ENCODE results near the gene CCDC154. TPM values are rescaled to one million over a fixed set of nuclear protein-coding genes. Genes with fewer than 3 reads are reported as not detected.

The CCDC154 gene
- total RNA-seq, 4 donors from 2014 or later: 0.49 to 0.61 (median 0.52) TPM; not detected in 1

DNA sequence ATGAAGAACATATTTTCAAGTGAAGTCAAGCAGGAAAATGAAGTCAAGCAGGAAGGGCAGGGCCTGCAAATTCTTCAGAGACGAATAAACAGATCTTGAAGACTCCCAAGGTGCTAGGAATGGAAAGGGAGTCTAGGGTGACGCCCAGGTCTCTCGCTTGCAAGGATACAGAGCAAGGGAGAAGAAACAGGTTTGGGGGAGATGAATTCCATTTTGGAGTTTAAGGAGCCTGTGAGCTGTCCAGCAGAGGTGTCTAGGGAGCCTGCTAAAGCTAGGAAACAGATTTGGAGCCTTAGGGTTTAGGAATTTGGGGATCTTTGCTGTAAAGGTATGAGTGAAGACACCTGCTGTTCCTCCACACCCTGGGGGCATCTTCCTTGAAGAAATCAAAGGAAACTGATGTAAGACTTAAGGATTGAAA, 27.8 kb downstream of the CCDC154 start:
- intact Hi-C loops (cut with DNase I; ENCODE audit: low total_unique reads): no loop called here
- DNase-seq (ENCODE audit: low spot score in 2 of 2): no peak
- H3K4me3 ChIP-seq (ENCODE audit: low read depth, poor library complexity, severe bottlenecking): no peak overlapping the region
- WGBS, 2 donors: 54 to 63% methylated on average over 3 of the region's 3 CpGs
- TF ChIP-seq, protein P1, sequence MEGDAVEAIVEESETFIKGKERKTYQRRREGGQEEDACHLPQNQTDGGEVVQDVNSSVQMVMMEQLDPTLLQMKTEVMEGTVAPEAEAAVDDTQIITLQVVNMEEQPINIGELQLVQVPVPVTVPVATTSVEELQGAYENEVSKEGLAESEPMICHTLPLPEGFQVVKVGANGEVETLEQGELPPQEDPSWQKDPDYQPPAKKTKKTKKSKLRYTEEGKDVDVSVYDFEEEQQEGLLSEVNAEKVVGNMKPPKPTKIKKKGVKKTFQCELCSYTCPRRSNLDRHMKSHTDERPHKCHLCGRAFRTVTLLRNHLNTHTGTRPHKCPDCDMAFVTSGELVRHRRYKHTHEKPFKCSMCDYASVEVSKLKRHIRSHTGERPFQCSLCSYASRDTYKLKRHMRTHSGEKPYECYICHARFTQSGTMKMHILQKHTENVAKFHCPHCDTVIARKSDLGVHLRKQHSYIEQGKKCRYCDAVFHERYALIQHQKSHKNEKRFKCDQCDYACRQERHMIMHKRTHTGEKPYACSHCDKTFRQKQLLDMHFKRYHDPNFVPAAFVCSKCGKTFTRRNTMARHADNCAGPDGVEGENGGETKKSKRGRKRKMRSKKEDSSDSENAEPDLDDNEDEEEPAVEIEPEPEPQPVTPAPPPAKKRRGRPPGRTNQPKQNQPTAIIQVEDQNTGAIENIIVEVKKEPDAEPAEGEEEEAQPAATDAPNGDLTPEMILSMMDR (IDR thresholded peaks at IDR 0.05): no peak
- no peak for TF ChIP-seq POLR2A (IDR thresholded peaks at IDR 0.05)

DNA sequence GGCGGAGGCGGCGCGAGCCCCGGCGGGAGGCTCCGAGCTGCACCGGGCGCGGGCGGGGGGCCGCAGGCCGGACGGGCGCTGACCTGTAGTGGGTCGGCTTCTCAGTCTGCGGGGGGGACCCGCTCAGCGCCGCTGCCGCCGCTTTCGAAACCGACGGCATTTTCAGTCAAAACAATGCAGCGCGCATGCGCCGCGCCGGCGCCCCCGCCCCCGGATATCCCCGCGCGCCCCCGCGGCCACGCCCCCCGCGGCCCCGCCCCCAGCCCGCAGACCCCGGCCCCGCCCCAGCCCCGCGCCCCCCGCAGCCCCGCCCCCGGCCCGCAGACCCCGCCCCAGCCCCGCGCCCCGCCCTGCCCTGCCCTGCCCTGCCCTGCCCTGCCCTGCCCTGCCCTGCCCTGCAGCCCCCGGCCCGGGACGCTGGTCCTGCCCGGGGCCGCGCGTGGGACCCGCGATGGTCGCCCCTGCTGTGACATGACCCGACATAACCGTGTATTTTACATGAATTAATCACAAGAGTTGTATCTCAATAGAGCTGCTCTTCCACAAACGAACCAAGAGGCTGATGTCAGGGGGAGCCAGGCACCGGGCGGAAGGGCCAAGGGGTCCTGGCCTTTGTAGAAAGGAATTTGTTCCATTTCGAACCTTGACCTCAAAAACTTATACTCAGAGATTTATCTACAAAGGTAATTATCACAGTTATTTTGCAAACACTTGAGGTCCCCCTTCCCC, 29.7 kb downstream of the CCDC154 start, which contains the start of gene UNKL:
TSS of gene UNKL (minus strand) at position 173 of the 729 bp plus-strand sequence. CDS start at position 160, 13 bp downstream.
- WGBS, 2 donors: 5 to 6% methylated on average over 20 to 23 of the region's 72 CpGs
- intact Hi-C loops (cut with DNase I; ENCODE audit: low total_unique reads): no loop called here
- DNase-seq (ENCODE audit: low spot score in 2 of 2): peak; percentile 55 to 94

DNA sequence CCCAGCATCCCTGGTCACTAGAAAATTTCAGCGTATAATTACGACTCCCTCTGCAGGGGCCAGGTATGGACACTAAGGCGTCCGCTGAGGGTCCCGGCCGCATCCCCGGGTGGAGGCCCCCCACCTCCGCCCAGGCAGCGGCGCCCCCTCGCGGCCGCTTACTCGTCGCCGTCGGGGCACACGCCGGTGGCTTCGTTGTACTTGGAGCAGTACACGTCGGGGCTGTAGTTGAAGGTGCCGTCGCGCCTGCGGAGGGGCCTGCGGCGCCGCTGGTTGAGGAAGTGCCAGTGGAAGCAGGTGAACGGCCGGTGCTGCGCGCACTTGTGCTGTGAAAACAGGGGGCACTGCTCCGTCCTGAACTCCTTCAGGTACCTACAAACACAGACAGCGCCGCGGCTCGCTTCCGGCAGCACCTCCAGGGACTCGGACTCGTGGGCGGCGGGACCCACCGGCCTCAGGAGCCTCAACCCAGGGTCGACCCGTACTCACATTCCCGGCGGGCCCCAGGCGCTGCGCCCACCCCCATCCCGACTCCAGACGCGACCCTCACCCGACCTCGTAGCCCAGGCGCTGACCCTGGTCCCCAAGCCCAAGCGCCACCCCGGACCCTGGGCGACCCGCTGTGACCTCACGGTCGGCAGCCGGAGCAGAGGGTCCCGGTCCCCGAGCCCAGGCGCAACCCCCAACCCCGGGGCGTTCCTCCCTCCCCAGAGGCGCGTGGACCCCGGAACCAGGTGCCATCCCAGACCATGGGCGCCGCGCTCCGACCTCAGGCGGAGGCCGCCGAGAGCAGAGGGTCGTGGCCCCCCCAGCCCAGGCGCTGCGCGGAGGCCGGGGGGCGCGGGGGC, 30.4 kb downstream of the CCDC154 start:
- peak overlapping the region; percentile 88 for H3K4me3 ChIP-seq (ENCODE audit: low read depth, poor library complexity, severe bottlenecking)
- TF ChIP-seq, protein P1 (IDR thresholded peaks at IDR 0.05): no peak
- TF ChIP-seq POLR2A (IDR thresholded peaks at IDR 0.05): no peak
- 3 to 17% methylated on average over 9 to 79 of the region's 85 CpGs for WGBS, 2 donors
- peak in 1 of 2 donors; percentile 92 for DNase-seq (ENCODE audit: low spot score in 2 of 2)
- intact Hi-C loops (cut with DNase I; ENCODE audit: low total_unique reads): no loop called here

More for the DNA sequence above, 29.7 kb downstream of the CCDC154 start, which contains the start of gene UNKL:
- peak within 1 kb of the TSS; percentile 88 for H3K4me3 ChIP-seq (ENCODE audit: low read depth, poor library complexity, severe bottlenecking)
- TF ChIP-seq POLR2A (IDR thresholded peaks at IDR 0.05): no peak
- TF ChIP-seq, protein P1 (IDR thresholded peaks at IDR 0.05): no peak

DNA sequence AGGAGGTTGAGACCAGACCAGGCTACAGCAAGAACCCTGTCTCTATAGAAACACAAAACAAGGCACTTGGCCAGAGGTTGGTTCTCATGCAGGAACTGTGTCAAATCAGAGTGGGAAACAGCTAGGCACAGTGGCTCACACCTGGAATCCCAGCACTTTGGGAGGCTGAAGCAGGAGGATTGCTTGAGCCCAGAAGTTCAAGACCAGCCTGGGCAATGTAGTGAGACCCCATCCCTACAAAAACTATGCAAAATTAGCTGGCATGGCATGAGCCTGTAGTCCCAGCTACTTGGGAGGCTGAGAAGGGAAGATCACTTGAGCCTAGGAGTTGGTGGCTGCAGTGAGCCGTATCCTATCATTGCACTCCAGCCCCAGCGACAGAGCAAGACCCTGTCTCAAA, 31.5 kb downstream of the CCDC154 start:
- no peak for DNase-seq (ENCODE audit: low spot score in 2 of 2)
- WGBS, 2 donors: 93 to 100% methylated on average over 1 to 2 of the region's 2 CpGs
- intact Hi-C loops (cut with DNase I; ENCODE audit: low total_unique reads): no loop called here
- no peak for TF ChIP-seq POLR2A (IDR thresholded peaks at IDR 0.05)
- TF ChIP-seq, protein P1 (IDR thresholded peaks at IDR 0.05): no peak
- no peak overlapping the region for H3K4me3 ChIP-seq (ENCODE audit: low read depth, poor library complexity, severe bottlenecking)

DNA sequence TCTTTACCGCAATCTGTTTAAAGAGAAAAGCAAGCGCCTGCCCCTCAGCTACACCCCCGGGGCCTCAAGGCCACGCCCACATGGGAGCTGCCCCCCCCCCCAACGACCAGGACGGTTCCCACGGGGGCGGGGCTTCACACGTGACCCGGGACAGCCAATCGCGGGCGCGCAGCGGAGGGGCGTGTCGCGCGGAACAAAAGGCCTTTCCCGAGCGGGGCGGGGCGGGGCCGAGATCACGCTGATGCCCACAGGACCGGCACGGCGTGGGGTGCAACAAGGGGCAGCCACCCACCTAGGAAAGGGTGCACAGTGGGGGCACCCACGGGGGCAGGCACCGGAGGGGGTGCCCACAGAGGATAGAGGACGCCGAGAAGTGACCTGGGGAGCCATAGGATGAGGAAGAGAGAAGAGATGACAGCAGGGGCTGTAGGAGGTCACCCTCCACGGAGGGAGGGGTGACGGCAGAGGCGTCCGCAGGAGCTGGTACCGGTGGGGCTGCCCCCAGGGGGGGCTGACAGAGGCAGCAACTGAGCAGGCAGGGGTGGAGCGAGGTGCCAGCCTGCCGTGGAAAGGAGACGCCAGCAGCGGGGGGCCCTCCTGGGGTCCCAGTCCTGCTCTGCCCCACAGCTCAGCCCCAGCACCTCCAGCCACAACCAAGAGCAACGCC, 36.1 kb downstream of the CCDC154 start:
- intact Hi-C loops (cut with DNase I; ENCODE audit: low total_unique reads): loop anchor here (10.0 kb wide), 1 partner anchor 54 kb away; the partner anchor contains the start of genes GNPTG and TSR3
- 5 to 6% methylated on average over 33 to 37 of the region's 42 CpGs for WGBS, 2 donors
- TF ChIP-seq, protein P1 (IDR thresholded peaks at IDR 0.05): no peak
- no peak for TF ChIP-seq POLR2A (IDR thresholded peaks at IDR 0.05)
- no peak overlapping the region for H3K4me3 ChIP-seq (ENCODE audit: low read depth, poor library complexity, severe bottlenecking)
- peak; percentile 91 to 99 for DNase-seq (ENCODE audit: low spot score in 2 of 2)
